Aorta (tissue), 5 donors: ENCODE data around the gene PRKD1. TPM values are rescaled to one million over a fixed set of nuclear protein-coding genes. Genes with fewer than 3 reads are reported as not detected.

ENCODE experiments used
- ATAC-seq: fragments of 200-7000 bp; cut with Tn5 transposase; one replicate; pipeline ENCODE4 v1.9.1; 2022; ENCODE audit warnings: moderate library complexity; ENCODE audit not compliant: low FRiP score
- DNase-seq, 2 donors: peaks; one replicate each; pipeline ENCODE4 v3.0.0-alpha.2; 2020
- H3K27ac ChIP-seq, 2 donors: one replicate each; pipeline ENCODE4 v1.5.1; 2013; ENCODE audit warnings: low read length in 2 of 2, mild to moderate bottlenecking in 2 of 2, moderate library complexity in 2 of 2, control low read depth in 1 of 2, inconsistent platforms in 1 of 2, low read depth in 1 of 2
- H3K27me3 ChIP-seq, 2 donors: one replicate each; pipeline ENCODE4 v1.6.1; 2013; ENCODE audit warnings: control low read depth in 1 of 2, low read length in 1 of 2, mild to moderate bottlenecking in 1 of 2, moderate library complexity in 1 of 2; ENCODE audit not compliant: insufficient read depth in 2 of 2, control insufficient read depth in 1 of 2
- H3K36me3 ChIP-seq, 2 donors: one replicate each; pipeline ENCODE4 v1.6.1; 2013; ENCODE audit warnings: control low read depth in 1 of 2, low read length in 1 of 2, mild to moderate bottlenecking in 1 of 2; ENCODE audit not compliant: insufficient read depth in 2 of 2, control insufficient read depth in 1 of 2
- H3K4me1 ChIP-seq, 2 donors: one replicate each; pipeline ENCODE4 v1.6.1; 2013; ENCODE audit warnings: low read length in 2 of 2, control low read depth in 1 of 2, mild to moderate bottlenecking in 1 of 2, moderate library complexity in 1 of 2; ENCODE audit not compliant: insufficient read depth in 2 of 2, control insufficient read depth in 1 of 2
- H3K4me3 ChIP-seq, 2 donors: one replicate each; pipeline ENCODE4 v1.5.1; 2013; ENCODE audit warnings: low read length in 2 of 2, control low read depth in 1 of 2, mild to moderate bottlenecking in 1 of 2
- H3K9me3 ChIP-seq: one replicate; pipeline ENCODE4 v1.6.1; 2013; ENCODE audit warnings: mild to moderate bottlenecking, low read length; ENCODE audit not compliant: control insufficient read depth
- WGBS, 2 donors: extraction: QIAGEN DNeasy Blood & Tissue Kit; methylation state at CpG; one replicate each; pipeline ENCODE4 v1.1.7; 2013; 5-methylcytosine and 5-hydroxymethylcytosine counted together
- intact Hi-C, 2 donors: fragments of 100-400 bp; cut with DNase I; formaldehyde crosslinking; loops; one replicate each; pipeline versions ENCODE4 v1.14.2 to v1.15.0; 2022
- polyA plus RNA-seq, 2 donors: library from polyadenylated mRNA; stranded (reverse); fragments of 200-250 nt; gene quantifications; one replicate each; pipeline ENCODE4 v1.2.3, GENCODE V29; 2013
- total RNA-seq, 2 donors: library from RNA; stranded (reverse); fragmentation: NEBNext Ultra II Directional; extraction: Animal tissue kit (Norgen Biotek cat#: 25700); gene quantifications; one replicate each; pipeline ENCODE4 v1.2.1, GENCODE V29; 2021
- donor health status: healthy with polysubstance abuse.
- donor health status: Bipolar disorder and iron deficiency.
- donor health status: DM: no; HTN: no; CAD: no.
- donor health status: DM: no; HTN: no; CAD: no.
- donor health status: DM: yes; HTN: yes; CAD: no.

Gene PRKD1
- total and polyA plus RNA-seq, 4 donors, result 6.9 to 27.9 (median 21.7) TPM

- WGBS, 2 donors, result 74 to 78% methylated on average over 1 of the region's 1 CpG
- H3K4me3 ChIP-seq, result no peak overlapping the region
- H3K27ac ChIP-seq, result no peak overlapping the region
- ATAC-seq (no peak), DNase-seq (no peak)
- H3K9me3 ChIP-seq, result no peaks in the 10 kb centered on the region
- H3K4me1 ChIP-seq, result peaks cover 2 to 9% of the 10 kb centered on the region in 2 donors
- intact Hi-C loops, result no loop called here
- no peaks in the 10 kb centered on the region for H3K27me3 ChIP-seq
- H3K36me3 ChIP-seq, result no peaks in the 10 kb centered on the region
Measured at GRCh38 chr14:29820785-29821184, 106.9 kb downstream of the PRKD1 start.

GRCh38 chr14:29817767-29818405 is 109.8 kb downstream of the PRKD1 start:
- DNase-seq, result no peak

GRCh38 chr14:29815016-29815674 is 112.5 kb downstream of the PRKD1 start:
- Histone ChIP-seq H3K27ac (no peak overlapping the region), H3K36me3 (no peaks in the 10 kb centered on the region), H3K27me3 (no peaks in the 10 kb centered on the region), H3K4me3 (no peak overlapping the region), H3K4me1 (peaks cover 0 to 6% of the 10 kb centered on the region in 2 donors), H3K9me3 (no peaks in the 10 kb centered on the region)
- DNase-seq (no peak), ATAC-seq (no peak)
- 84 to 87% methylated on average over 4 of the region's 4 CpGs for WGBS, 2 donors
- intact Hi-C loops, result no loop called here

More at GRCh38 chr14:29817767-29818405, 109.8 kb downstream of the PRKD1 start:
- intact Hi-C loops, result no loop called here
- ATAC-seq, result no peak
- H3K27ac ChIP-seq, result no peak overlapping the region
- peaks cover 2 to 6% of the 10 kb centered on the region in 2 donors for H3K4me1 ChIP-seq
- no peaks in the 10 kb centered on the region for H3K9me3 ChIP-seq
- no peaks in the 10 kb centered on the region for H3K27me3 ChIP-seq
- no peaks in the 10 kb centered on the region for H3K36me3 ChIP-seq
- no peak overlapping the region for H3K4me3 ChIP-seq

GRCh38 chr14:29814156-29815015 is 113.3 kb downstream of the PRKD1 start:
- Histone ChIP-seq H3K27me3 (no peaks in the 10 kb centered on the region), H3K4me3 (no peak overlapping the region), H3K4me1 (peaks cover 0 to 6% of the 10 kb centered on the region in 2 donors), H3K9me3 (no peaks in the 10 kb centered on the region), H3K27ac (no peak overlapping the region), H3K36me3 (no peaks in the 10 kb centered on the region)
- WGBS, 2 donors, result 46 to 51% methylated on average over 6 of the region's 6 CpGs
- intact Hi-C loops, result no loop called here
- DNase-seq (peak; percentile 48 to 76), ATAC-seq (no peak)

DNA sequence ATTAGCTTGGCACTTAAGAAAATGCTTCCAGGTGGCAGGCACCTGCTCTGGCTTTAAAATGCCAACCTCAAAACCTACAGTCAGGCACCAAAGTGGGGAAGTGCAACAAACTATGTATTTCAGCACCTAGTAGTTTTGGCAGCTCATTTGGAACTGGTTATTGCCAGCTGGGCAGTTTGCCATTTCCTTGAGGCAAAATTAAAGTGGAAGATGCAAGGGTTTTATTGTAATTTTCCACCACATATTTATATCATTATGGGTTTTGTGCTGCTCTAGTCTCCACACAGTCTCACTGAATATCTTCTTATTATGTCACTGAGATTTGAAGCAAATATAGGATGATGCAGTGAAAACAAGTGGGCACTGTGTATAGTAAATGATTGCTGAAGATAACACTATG is 117.0 kb downstream of the PRKD1 start:
- Histone ChIP-seq H3K4me3 (no peak overlapping the region), H3K4me1 (peaks cover 0 to 6% of the 10 kb centered on the region in 2 donors), H3K36me3 (no peaks in the 10 kb centered on the region), H3K9me3 (no peaks in the 10 kb centered on the region), H3K27me3 (no peaks in the 10 kb centered on the region), H3K27ac (no peak overlapping the region)
- ATAC-seq, result no peak
- intact Hi-C loops, result no loop called here
- no peak for DNase-seq

- DNase-seq (no peak), ATAC-seq (no peak)
- Histone ChIP-seq H3K9me3 (no peaks in the 10 kb centered on the region), H3K4me1 (peaks cover 0 to 6% of the 10 kb centered on the region in 2 donors), H3K36me3 (no peaks in the 10 kb centered on the region), H3K27me3 (no peaks in the 10 kb centered on the region), H3K27ac (no peak overlapping the region), H3K4me3 (no peak overlapping the region)
- 88 to 90% methylated on average over 3 of the region's 3 CpGs for WGBS, 2 donors
- intact Hi-C loops, result no loop called here
Measured at GRCh38 chr14:29810064-29810463, 117.6 kb downstream of the PRKD1 start.

GRCh38 chr14:29806124-29806517 is 121.5 kb downstream of the PRKD1 start:
- DNase-seq (no peak), ATAC-seq (peak; percentile 29)
- Histone ChIP-seq H3K36me3 (no peaks in the 10 kb centered on the region), H3K9me3 (no peaks in the 10 kb centered on the region), H3K4me3 (no peak overlapping the region), H3K27ac (no peak overlapping the region), H3K27me3 (no peaks in the 10 kb centered on the region), H3K4me1 (peaks cover 0 to 2% of the 10 kb centered on the region in 2 donors)
- intact Hi-C loops, result no loop called here
- 84 to 91% methylated on average over 1 of the region's 1 CpG for WGBS, 2 donors

GRCh38 chr14:29805415-29806123 is 122.1 kb downstream of the PRKD1 start:
- intact Hi-C loops, result no loop called here
- Histone ChIP-seq H3K27me3 (no peaks in the 10 kb centered on the region), H3K4me1 (peaks cover 0 to 1% of the 10 kb centered on the region in 2 donors), H3K4me3 (no peak overlapping the region), H3K36me3 (no peaks in the 10 kb centered on the region), H3K9me3 (no peaks in the 10 kb centered on the region), H3K27ac (no peak overlapping the region)
- peak; percentile 85 for ATAC-seq
- WGBS, 2 donors, result 78 to 83% methylated on average over 4 of the region's 4 CpGs
- DNase-seq, result peak; percentile 77 to 86
